ENCODE data around the gene OR8D1. TPM values are rescaled to one million over a fixed set of nuclear protein-coding genes. Genes with fewer than 3 reads are reported as not detected.
A peak's percentile ranks its signal among the peaks of the same experiment; 100 is the strongest.

The OR8D1 gene
- not detected for total RNA-seq

GRCh38 chr11:124313849-124314248 lies at the start of gene OR8D1:
Gene OR8D1 (minus strand): TSS chr11:124313949. CDS start chr11:124310766, 3,183 bp downstream.
- ATAC-seq (no peak), DNase-seq (ENCODE audit: low spot score) (no peak)
- intact Hi-C loops (cut with DNase I), result no loop called here

- intact Hi-C loops (cut with DNase I), result no loop called here
- no peak for ATAC-seq
These were observed 45.8 kb upstream of the OR8D1 start for GRCh38 chr11:124359566-124359965.

GRCh38 chr11:124346311-124346955 lies 32.7 kb upstream of the OR8D1 start:
- no peak for DNase-seq (ENCODE audit: low spot score)
- no peak for ATAC-seq
- intact Hi-C loops (cut with DNase I), result no loop called here

More at GRCh38 chr11:124359566-124359965, 45.8 kb upstream of the OR8D1 start:
- no peak for DNase-seq (ENCODE audit: low spot score)

- no peak for DNase-seq (ENCODE audit: low spot score)
- no peak for ATAC-seq
- intact Hi-C loops (cut with DNase I), result no loop called here
These were observed 30.6 kb upstream of the OR8D1 start for GRCh38 chr11:124344346-124344745.

GRCh38 chr11:124340142-124340447 lies 26.3 kb upstream of the OR8D1 start:
- intact Hi-C loops (cut with DNase I), result no loop called here
- ATAC-seq (no peak), DNase-seq (ENCODE audit: low spot score) (no peak)

- no peak for DNase-seq (ENCODE audit: low spot score)
- ATAC-seq, result no peak
- intact Hi-C loops (cut with DNase I), result no loop called here
These were observed 25.8 kb upstream of the OR8D1 start for GRCh38 chr11:124339396-124340141.

GRCh38 chr11:124331873-124332272 lies 18.1 kb upstream of the OR8D1 start:
- ATAC-seq, result no peak
- DNase-seq (ENCODE audit: low spot score), result no peak
- intact Hi-C loops (cut with DNase I), result no loop called here

GRCh38 chr11:124329787-124330478 lies 16.2 kb upstream of the OR8D1 start:
- intact Hi-C loops (cut with DNase I), result no loop called here
- no peak for ATAC-seq

GRCh38 chr11:124327775-124328174 lies 14.0 kb upstream of the OR8D1 start:
- no peak for ATAC-seq
- DNase-seq (ENCODE audit: low spot score), result no peak
- intact Hi-C loops (cut with DNase I), result no loop called here

More at GRCh38 chr11:124329787-124330478, 16.2 kb upstream of the OR8D1 start:
- DNase-seq (ENCODE audit: low spot score), result no peak

GRCh38 chr11:124322356-124322755 lies 8.6 kb upstream of the OR8D1 start:
- DNase-seq (ENCODE audit: low spot score) (no peak), ATAC-seq (no peak)
- intact Hi-C loops (cut with DNase I), result no loop called here

GRCh38 chr11:124320097-124320496 lies 6.3 kb upstream of the OR8D1 start, which contains the start of gene OR8D2:
Gene OR8D2 (minus strand): TSS chr11:124320197. CDS start chr11:124320197, 0 bp downstream.
- no peak for DNase-seq (ENCODE audit: low spot score)
- intact Hi-C loops (cut with DNase I), result no loop called here
- ATAC-seq, result no peak

GRCh38 chr11:124315052-124315451 lies 1.3 kb upstream of the OR8D1 start:
- intact Hi-C loops (cut with DNase I), result no loop called here
- ATAC-seq, result no peak

GRCh38 chr11:124313131-124313530 lies 618 bp downstream of the OR8D1 start:
- intact Hi-C loops (cut with DNase I), result no loop called here

More at GRCh38 chr11:124315052-124315451, 1.3 kb upstream of the OR8D1 start:
- DNase-seq (ENCODE audit: low spot score), result no peak

GRCh38 chr11:124311670-124312069 lies 2.1 kb downstream of the OR8D1 start:
- ATAC-seq (no peak), DNase-seq (ENCODE audit: low spot score) (no peak)
- intact Hi-C loops (cut with DNase I), result no loop called here

More at GRCh38 chr11:124313131-124313530, 618 bp downstream of the OR8D1 start:
- no peak for ATAC-seq
- no peak for DNase-seq (ENCODE audit: low spot score)

- no peak for ATAC-seq
- intact Hi-C loops (cut with DNase I), result no loop called here
- no peak for DNase-seq (ENCODE audit: low spot score)
These were observed 2.5 kb downstream of the OR8D1 start for GRCh38 chr11:124311269-124311668.

- ATAC-seq, result no peak
- intact Hi-C loops (cut with DNase I), result no loop called here
These were observed 3.0 kb downstream of the OR8D1 start for GRCh38 chr11:124310721-124311120.

GRCh38 chr11:124307093-124307492 lies 6.7 kb downstream of the OR8D1 start:
- intact Hi-C loops (cut with DNase I), result no loop called here
- DNase-seq (ENCODE audit: low spot score) (no peak), ATAC-seq (no peak)

More at GRCh38 chr11:124310721-124311120, 3.0 kb downstream of the OR8D1 start:
- no peak for DNase-seq (ENCODE audit: low spot score)

- intact Hi-C loops (cut with DNase I), result no loop called here
- ATAC-seq (no peak), DNase-seq (ENCODE audit: low spot score) (no peak)
These were observed 11.2 kb downstream of the OR8D1 start for GRCh38 chr11:124302347-124303125.

- ATAC-seq (peak; percentile 59), DNase-seq (ENCODE audit: low spot score) (no peak)
- intact Hi-C loops (cut with DNase I), result no loop called here
These were observed 12.2 kb downstream of the OR8D1 start for GRCh38 chr11:124301548-124301947.

Data from sciatic nerve (tissue), 2 donors.